ENCODE results near the gene TXLNB. TPM values are rescaled to one million over a fixed set of nuclear protein-coding genes. Genes with fewer than 3 reads are reported as not detected.
"Not testable (repeated sequence)": the region's sequence is repeated elsewhere in the genome, so short reads cannot be mapped to it uniquely, and the experiment has no call there.

The TXLNB gene
- total RNA-seq, 2 experiments from 2014 or later = 0.17 to 0.31 TPM

- H3K36me3 Mint-ChIP-seq = no peaks in the 10 kb centered on the region
- no peak for DNase-seq
- CTCF ChIA-PET = interaction anchor here (0.6 kb wide), 1 partner anchor 27 kb away, joined by 3 read pairs; no protein-coding TSS in a partner anchor
- H3K27ac Mint-ChIP-seq = peak overlapping the region; percentile 71
- H3K4me1 Mint-ChIP-seq (ENCODE audit: low read depth) = peaks cover 23% of the 10 kb centered on the region
- H3K27me3 Mint-ChIP-seq = no peaks in the 10 kb centered on the region
- H3K4me3 Mint-ChIP-seq = no peak overlapping the region
- no peaks in the 10 kb centered on the region for H3K9me3 Mint-ChIP-seq
- intact Hi-C loops (cut with micrococcal nuclease) = loop anchor here (1.0 kb wide), 1 partner anchor 17 kb away; the partner anchor contains the start of gene TXLNB
- POLR2A ChIA-PET = interaction anchor here (1.6 kb wide), 2 partner anchors 17 to 48 kb away, joined by 3 to 7 read pairs; partner anchors contain the start of gene TXLNB
Measured at GRCh38 chr6:139308286-139308916, 16.6 kb upstream of the TXLNB start.

- no peak overlapping the region for H3K27ac Mint-ChIP-seq
- H3K4me1 Mint-ChIP-seq (ENCODE audit: low read depth) = peaks cover 22% of the 10 kb centered on the region
- DNase-seq = no peak
- H3K9me3 Mint-ChIP-seq = no peaks in the 10 kb centered on the region
- ChIA-PET POLR2A (no interaction called here), CTCF (no interaction called here)
- intact Hi-C loops (cut with micrococcal nuclease) = no loop called here
- H3K36me3 Mint-ChIP-seq = no peaks in the 10 kb centered on the region
- H3K4me3 Mint-ChIP-seq = no peak overlapping the region
- H3K27me3 Mint-ChIP-seq = no peaks in the 10 kb centered on the region
Measured at GRCh38 chr6:139306291-139306981, 14.6 kb upstream of the TXLNB start.

- CTCF ChIA-PET = interaction anchor here (1.0 kb wide), 2 partner anchors 21 to 84 kb away, joined by 3 read pairs; no protein-coding TSS in a partner anchor
- H3K4me3 Mint-ChIP-seq = no peak overlapping the region
- H3K27ac Mint-ChIP-seq = no peak overlapping the region
- H3K36me3 Mint-ChIP-seq = no peaks in the 10 kb centered on the region
- H3K4me1 Mint-ChIP-seq (ENCODE audit: low read depth) = peaks cover 5% of the 10 kb centered on the region
- H3K9me3 Mint-ChIP-seq = no peaks in the 10 kb centered on the region
- H3K27me3 Mint-ChIP-seq = no peaks in the 10 kb centered on the region
- POLR2A ChIA-PET = no interaction called here
- DNase-seq = no peak
- intact Hi-C loops (cut with micrococcal nuclease) = no loop called here
Measured at GRCh38 chr6:139303185-139303584, 11.4 kb upstream of the TXLNB start.

DNA sequence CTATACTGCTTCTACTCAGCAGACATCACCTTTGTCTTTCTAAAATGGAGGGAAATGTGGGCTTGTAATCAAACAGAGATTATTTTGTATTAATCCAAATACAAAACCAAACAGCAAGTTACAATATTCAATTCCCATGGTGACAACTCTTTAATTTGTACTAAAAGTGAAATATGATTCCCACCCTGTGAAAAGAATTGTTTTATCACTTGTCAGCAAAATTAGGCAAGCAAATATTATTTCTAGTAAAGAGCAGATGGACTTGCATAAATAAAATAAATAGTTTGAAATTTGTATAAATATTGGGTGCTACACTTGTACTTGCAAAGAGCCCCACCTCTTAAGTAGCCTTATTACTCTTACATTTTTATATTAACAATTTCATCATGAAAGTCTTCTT is 6.1 kb upstream of the TXLNB start:
- no peak for DNase-seq
- H3K9me3 Mint-ChIP-seq = no peaks in the 10 kb centered on the region
- CTCF ChIA-PET = no interaction called here
- no peaks in the 10 kb centered on the region for H3K27me3 Mint-ChIP-seq
- H3K4me1 Mint-ChIP-seq (ENCODE audit: low read depth) = peaks cover 24% of the 10 kb centered on the region
- no peak overlapping the region for H3K4me3 Mint-ChIP-seq
- H3K27ac Mint-ChIP-seq = no peak overlapping the region
- POLR2A ChIA-PET = no interaction called here
- intact Hi-C loops (cut with micrococcal nuclease) = no loop called here
- no peaks in the 10 kb centered on the region for H3K36me3 Mint-ChIP-seq

- intact Hi-C loops (cut with micrococcal nuclease) = no loop called here
- ChIA-PET POLR2A (no interaction called here), CTCF (no interaction called here)
- DNase-seq = no peak
- H3K27ac Mint-ChIP-seq = no peak overlapping the region
- no peaks in the 10 kb centered on the region for H3K27me3 Mint-ChIP-seq
- H3K4me1 Mint-ChIP-seq (ENCODE audit: low read depth) = peaks cover 34% of the 10 kb centered on the region
- H3K9me3 Mint-ChIP-seq = no peaks in the 10 kb centered on the region
- H3K36me3 Mint-ChIP-seq = no peaks in the 10 kb centered on the region
- no peak overlapping the region for H3K4me3 Mint-ChIP-seq
Measured at GRCh38 chr6:139296927-139297326, 5.1 kb upstream of the TXLNB start.

GRCh38 chr6:139295901-139296300 is 4.1 kb upstream of the TXLNB start:
- no peak for DNase-seq

GRCh38 chr6:139294090-139294489 is 2.3 kb upstream of the TXLNB start:
- no peaks in the 10 kb centered on the region for H3K27me3 Mint-ChIP-seq
- no peaks in the 10 kb centered on the region for H3K36me3 Mint-ChIP-seq
- peak overlapping the region; percentile 79 for H3K27ac Mint-ChIP-seq
- POLR2A ChIA-PET = interaction anchor here (0.6 kb wide), 1 partner anchor 19 kb away, joined by 3 read pairs; no protein-coding TSS in a partner anchor
- CTCF ChIA-PET = interaction anchor here (0.8 to 1.7 kb wide), 3 partner anchors 32 to 74 kb away, joined by 3 to 5 read pairs (median 4); no protein-coding TSS in a partner anchor
- no peak overlapping the region for H3K4me3 Mint-ChIP-seq
- H3K4me1 Mint-ChIP-seq (ENCODE audit: low read depth) = peaks cover 56% of the 10 kb centered on the region
- no peaks in the 10 kb centered on the region for H3K9me3 Mint-ChIP-seq
- intact Hi-C loops (cut with micrococcal nuclease) = loop anchor here (5.0 kb wide), 1 partner anchor 238 kb away; no protein-coding TSS in a partner anchor
- no peak for DNase-seq

More at GRCh38 chr6:139295901-139296300, 4.1 kb upstream of the TXLNB start:
- H3K27ac Mint-ChIP-seq = no peak overlapping the region
- peaks cover 43% of the 10 kb centered on the region for H3K4me1 Mint-ChIP-seq (ENCODE audit: low read depth)
- no peaks in the 10 kb centered on the region for H3K9me3 Mint-ChIP-seq
- POLR2A ChIA-PET = no interaction called here
- no peak overlapping the region for H3K4me3 Mint-ChIP-seq
- CTCF ChIA-PET = interaction anchor here (1.3 kb wide), 1 partner anchor 77 kb away, joined by 3 read pairs; no protein-coding TSS in a partner anchor
- H3K36me3 Mint-ChIP-seq = no peaks in the 10 kb centered on the region
- H3K27me3 Mint-ChIP-seq = no peaks in the 10 kb centered on the region
- intact Hi-C loops (cut with micrococcal nuclease) = no loop called here

GRCh38 chr6:139293230-139293629 is 1.4 kb upstream of the TXLNB start:
- H3K4me3 Mint-ChIP-seq, H3K9me3 Mint-ChIP-seq, H3K27ac Mint-ChIP-seq, DNase-seq, H3K36me3 Mint-ChIP-seq, H3K27me3 Mint-ChIP-seq: not testable (repeated sequence)
- CTCF ChIA-PET = interaction anchor here (0.8 to 1.8 kb wide), 4 partner anchors 31 to 74 kb away, joined by 3 to 6 read pairs (median 4); no protein-coding TSS in a partner anchor
- intact Hi-C loops (cut with micrococcal nuclease) = loop anchor here (2.0 to 5.0 kb wide), 2 partner anchors 14 to 239 kb away; no protein-coding TSS in a partner anchor
- POLR2A ChIA-PET = interaction anchor here (0.6 to 3.0 kb wide), 3 partner anchors 11 to 43 kb away, joined by 4 to 15 read pairs (median 6); no protein-coding TSS in a partner anchor
- peaks cover 59% of the 10 kb centered on the region for H3K4me1 Mint-ChIP-seq (ENCODE audit: low read depth)

- Mint-ChIP-seq H3K27ac (peak overlapping the region; percentile 95), H3K4me1 (ENCODE audit: low read depth) (peaks cover 51% of the 10 kb centered on the region), H3K36me3 (no peaks in the 10 kb centered on the region), H3K27me3 (no peaks in the 10 kb centered on the region), H3K9me3 (no peaks in the 10 kb centered on the region), H3K4me3 (peak overlapping the region; percentile 63)
- intact Hi-C loops (cut with micrococcal nuclease) = loop anchor here (1.0 to 5.0 kb wide), 11 partner anchors 9 to 262 kb away; partner anchors contain the start of gene ABRACL
- ChIA-PET POLR2A (interaction anchor here (0.9 to 3.0 kb wide), 8 partner anchors 17 to 262 kb away, joined by 3 to 15 read pairs (median 6); partner anchors contain the start of gene CITED2), CTCF (interaction anchor here (0.7 to 2.6 kb wide), 4 partner anchors 61 to 165 kb away, joined by 3 to 12 read pairs (median 6); no protein-coding TSS in a partner anchor)
- DNase-seq = peak; percentile 34
Measured at GRCh38 chr6:139290787-139291311, 949 bp downstream of the TXLNB start.

GRCh38 chr6:139289233-139289632 is 2.6 kb downstream of the TXLNB start:
- ChIA-PET CTCF (interaction anchor here (2.5 kb wide), 1 partner anchor 164 kb away, joined by 8 read pairs; no protein-coding TSS in a partner anchor), POLR2A (no interaction called here)

GRCh38 chr6:139288496-139289040 is 3.2 kb downstream of the TXLNB start:
- no peak overlapping the region for H3K4me3 Mint-ChIP-seq

More at GRCh38 chr6:139289233-139289632, 2.6 kb downstream of the TXLNB start:
- Mint-ChIP-seq H3K36me3 (no peaks in the 10 kb centered on the region), H3K27ac (no peak overlapping the region), H3K9me3 (no peaks in the 10 kb centered on the region), H3K4me1 (ENCODE audit: low read depth) (peaks cover 47% of the 10 kb centered on the region), H3K4me3 (no peak overlapping the region), H3K27me3 (no peaks in the 10 kb centered on the region)
- intact Hi-C loops (cut with micrococcal nuclease) = no loop called here
- DNase-seq = no peak

DNA sequence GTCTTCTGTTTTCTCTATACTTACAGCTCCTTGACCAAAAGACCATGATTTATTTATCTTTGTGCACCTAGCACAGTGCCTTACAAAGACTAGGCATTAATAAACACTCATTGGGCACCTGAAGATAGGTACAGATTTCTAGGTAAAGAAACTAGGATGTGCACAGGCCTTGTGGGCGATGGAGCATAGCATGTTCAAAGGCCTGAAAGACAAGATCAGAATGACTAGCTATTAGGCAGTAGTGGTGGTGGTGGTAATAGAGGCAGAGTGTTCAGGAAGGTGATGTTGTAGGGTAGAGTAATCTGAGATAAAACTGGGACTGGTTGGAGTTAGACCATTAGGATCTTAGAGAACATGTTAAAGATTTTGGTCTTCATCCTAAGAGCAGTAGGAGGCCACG is 3.9 kb downstream of the TXLNB start:
- H3K27me3 Mint-ChIP-seq = no peaks in the 10 kb centered on the region
- no peaks in the 10 kb centered on the region for H3K9me3 Mint-ChIP-seq
- no peak for DNase-seq
- intact Hi-C loops (cut with micrococcal nuclease) = no loop called here
- no peaks in the 10 kb centered on the region for H3K36me3 Mint-ChIP-seq
- H3K4me3 Mint-ChIP-seq = no peak overlapping the region
- no peak overlapping the region for H3K27ac Mint-ChIP-seq
- ChIA-PET CTCF (no interaction called here), POLR2A (no interaction called here)
- H3K4me1 Mint-ChIP-seq (ENCODE audit: low read depth) = peaks cover 41% of the 10 kb centered on the region

More at GRCh38 chr6:139288496-139289040, 3.2 kb downstream of the TXLNB start:
- POLR2A ChIA-PET = no interaction called here
- Mint-ChIP-seq H3K27me3 (no peaks in the 10 kb centered on the region), H3K27ac (no peak overlapping the region), H3K4me1 (ENCODE audit: low read depth) (peaks cover 44% of the 10 kb centered on the region), H3K9me3 (no peaks in the 10 kb centered on the region), H3K36me3 (no peaks in the 10 kb centered on the region)
- CTCF ChIA-PET = no interaction called here
- intact Hi-C loops (cut with micrococcal nuclease) = no loop called here
- DNase-seq = no peak
